GM12865 (cell line): ENCODE data around the gene ACTN4.

ENCODE experiments used
- DNase-seq: peaks from one replicate; pipeline ENCODE4 v3.0.0; 2010; ENCODE audit warnings: low read depth
- H3K4me3 ChIP-seq: 2 replicates; pipeline ENCODE4 v1.5.1; 2011; ENCODE audit warnings: mild to moderate bottlenecking, low read depth, low read length, control low read depth
- TF ChIP-seq, protein P1 (sequence below): IDR thresholded peaks from 2 replicates; pipeline ENCODE4 v1.5.1; 2011; ENCODE audit warnings: low read length, control low read depth, low read depth, inconsistent platforms; ENCODE audit not compliant: insufficient read depth; ENCODE audit errors: missing control alignments

Gene ACTN4

DNA sequence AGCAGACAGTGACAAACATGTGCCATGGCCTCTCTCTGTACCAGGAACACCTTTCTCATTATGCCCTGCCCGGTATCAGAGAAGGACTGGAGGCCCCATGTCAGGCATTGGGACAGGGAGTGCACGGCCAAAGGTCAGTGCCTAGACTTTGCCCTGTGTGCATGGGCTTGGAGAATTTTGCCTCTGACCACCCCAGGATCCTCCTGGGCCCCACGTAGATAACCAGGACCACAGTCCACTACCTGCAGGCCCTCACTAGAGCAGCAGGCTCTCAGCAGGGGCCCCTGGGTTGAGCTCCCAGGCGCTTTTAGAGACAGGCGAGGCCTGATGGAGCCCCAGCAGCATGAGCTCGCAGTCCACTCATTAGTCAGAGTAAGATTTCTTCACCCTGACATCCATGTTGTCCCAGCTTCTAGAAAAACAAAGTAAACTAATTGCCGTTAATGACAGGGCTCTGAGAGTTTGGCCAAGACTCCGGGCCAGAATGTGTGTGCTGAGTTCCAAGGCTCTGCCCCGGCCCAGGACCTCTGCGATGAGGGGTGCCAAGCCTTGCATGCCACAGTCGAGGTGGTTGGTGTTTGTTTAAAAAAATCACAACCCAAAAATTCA, 54.1 kb downstream of the ACTN4 start:
- DNase-seq, result no peak
- no peak overlapping the region for H3K4me3 ChIP-seq
- TF ChIP-seq, protein P1, sequence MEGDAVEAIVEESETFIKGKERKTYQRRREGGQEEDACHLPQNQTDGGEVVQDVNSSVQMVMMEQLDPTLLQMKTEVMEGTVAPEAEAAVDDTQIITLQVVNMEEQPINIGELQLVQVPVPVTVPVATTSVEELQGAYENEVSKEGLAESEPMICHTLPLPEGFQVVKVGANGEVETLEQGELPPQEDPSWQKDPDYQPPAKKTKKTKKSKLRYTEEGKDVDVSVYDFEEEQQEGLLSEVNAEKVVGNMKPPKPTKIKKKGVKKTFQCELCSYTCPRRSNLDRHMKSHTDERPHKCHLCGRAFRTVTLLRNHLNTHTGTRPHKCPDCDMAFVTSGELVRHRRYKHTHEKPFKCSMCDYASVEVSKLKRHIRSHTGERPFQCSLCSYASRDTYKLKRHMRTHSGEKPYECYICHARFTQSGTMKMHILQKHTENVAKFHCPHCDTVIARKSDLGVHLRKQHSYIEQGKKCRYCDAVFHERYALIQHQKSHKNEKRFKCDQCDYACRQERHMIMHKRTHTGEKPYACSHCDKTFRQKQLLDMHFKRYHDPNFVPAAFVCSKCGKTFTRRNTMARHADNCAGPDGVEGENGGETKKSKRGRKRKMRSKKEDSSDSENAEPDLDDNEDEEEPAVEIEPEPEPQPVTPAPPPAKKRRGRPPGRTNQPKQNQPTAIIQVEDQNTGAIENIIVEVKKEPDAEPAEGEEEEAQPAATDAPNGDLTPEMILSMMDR, result no peak

DNA sequence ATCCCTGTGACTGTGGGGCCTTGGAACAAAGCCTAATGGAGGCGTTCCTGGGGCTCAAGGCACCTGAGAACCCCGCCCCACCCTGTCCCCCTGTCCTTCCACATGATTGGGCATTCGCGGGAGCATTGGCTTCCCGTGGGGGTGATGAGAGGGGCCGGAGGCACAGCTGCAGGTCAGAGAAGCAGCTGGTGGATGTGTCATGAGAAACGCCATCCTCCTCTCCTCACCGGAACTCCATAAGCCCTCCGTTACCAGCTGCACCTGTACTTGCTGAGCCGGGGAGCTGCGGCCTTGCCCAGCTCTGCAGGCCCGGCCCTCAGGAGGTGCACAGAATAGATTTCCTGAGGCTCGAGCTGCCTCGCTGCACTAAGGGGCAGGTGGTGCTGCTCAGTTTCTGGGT, 54.8 kb downstream of the ACTN4 start:
- H3K4me3 ChIP-seq, result no peak overlapping the region
- DNase-seq, result no peak
- TF ChIP-seq, protein P1, result no peak

DNA sequence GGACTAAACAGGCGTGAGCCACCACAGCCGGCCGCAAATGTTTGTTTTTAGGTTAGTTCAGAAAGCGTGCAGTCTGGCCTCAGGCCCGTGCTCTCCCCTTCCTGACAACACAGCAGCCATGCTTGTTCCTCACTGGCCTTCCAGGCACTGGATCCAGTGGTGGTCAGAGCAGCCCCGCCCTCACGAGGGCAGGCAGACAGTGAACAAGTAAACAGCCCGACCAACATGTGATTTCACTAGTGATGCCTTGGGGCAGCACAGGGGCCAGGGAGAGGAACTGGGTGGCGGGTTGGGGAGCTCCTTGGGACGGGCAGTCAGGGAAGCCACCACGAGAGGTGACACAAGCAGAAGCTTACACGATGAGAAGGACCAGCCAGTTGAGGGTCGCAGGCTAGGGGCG, 56.1 kb downstream of the ACTN4 start:
- DNase-seq, result no peak
- no peak overlapping the region for H3K4me3 ChIP-seq
- TF ChIP-seq, protein P1, result no peak

DNA sequence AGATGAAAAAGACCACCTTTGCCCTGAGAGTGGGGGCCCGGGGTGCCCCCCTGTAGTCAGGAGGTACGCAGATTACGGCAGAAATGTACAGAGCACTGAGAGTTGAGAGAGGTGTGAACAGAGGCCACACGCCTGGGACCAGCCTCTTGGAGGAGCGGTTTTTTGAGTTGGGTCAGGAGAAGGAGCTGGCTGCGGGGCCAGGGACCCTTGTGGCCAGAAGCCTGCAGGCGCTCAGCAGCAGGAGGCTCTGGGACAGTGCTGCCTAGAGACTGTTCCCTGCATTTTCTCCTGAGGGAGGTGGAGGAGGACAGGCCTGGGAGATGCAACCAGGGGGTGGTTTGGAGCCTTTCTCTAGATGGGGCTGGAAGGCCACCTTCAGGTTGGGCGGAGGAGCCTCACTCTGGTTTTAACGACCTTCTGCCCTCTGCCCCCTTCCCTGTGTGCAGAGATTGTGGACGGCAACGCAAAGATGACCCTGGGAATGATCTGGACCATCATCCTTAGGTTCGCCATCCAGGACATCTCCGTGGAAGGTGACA, 57.1 kb downstream of the ACTN4 start:
- no peak overlapping the region for H3K4me3 ChIP-seq
- TF ChIP-seq, protein P1, result peak; percentile 2
- DNase-seq, result no peak

DNA sequence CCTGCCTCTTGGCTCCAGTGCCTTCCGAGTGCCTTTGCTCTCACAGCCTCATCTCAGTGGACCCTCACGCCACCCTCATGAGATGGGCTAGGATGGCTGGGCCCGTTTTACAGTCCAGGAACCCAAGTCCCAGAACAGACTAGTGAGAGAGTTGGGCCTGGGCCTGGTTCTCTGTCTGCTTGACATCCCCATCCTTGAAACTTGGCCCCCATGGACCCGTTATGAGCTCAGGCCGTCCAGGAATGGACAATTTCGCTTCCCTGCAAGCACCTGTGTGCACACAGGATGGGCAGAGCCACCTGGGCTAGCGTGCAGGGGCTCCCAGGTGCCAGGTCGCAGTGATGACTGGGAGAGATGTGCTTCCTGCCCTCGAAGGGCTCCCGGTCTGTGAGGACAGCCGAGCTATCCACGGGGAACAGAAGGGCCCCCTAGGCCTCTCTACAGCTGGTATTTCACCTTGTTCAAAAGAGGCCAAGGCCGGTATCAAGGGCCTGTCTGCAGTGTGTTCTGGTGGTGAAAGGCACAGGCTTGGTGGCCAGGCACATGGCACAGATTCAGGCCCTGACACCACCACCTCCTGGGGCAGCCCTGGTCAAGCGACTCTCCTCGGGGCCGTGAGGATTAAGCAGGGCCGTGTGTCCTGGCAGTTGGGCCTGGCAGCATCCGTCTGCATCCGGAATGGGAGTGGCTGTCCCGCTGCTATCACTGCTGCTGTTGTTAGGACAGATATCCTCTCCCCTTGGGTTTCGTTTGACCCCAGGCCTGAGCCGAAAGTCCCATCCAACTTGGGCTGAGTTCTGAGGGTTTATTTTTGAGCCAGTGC, 58.0 kb downstream of the ACTN4 start:
- no peak for DNase-seq
- H3K4me3 ChIP-seq, result no peak overlapping the region
- TF ChIP-seq, protein P1, result no peak

DNA sequence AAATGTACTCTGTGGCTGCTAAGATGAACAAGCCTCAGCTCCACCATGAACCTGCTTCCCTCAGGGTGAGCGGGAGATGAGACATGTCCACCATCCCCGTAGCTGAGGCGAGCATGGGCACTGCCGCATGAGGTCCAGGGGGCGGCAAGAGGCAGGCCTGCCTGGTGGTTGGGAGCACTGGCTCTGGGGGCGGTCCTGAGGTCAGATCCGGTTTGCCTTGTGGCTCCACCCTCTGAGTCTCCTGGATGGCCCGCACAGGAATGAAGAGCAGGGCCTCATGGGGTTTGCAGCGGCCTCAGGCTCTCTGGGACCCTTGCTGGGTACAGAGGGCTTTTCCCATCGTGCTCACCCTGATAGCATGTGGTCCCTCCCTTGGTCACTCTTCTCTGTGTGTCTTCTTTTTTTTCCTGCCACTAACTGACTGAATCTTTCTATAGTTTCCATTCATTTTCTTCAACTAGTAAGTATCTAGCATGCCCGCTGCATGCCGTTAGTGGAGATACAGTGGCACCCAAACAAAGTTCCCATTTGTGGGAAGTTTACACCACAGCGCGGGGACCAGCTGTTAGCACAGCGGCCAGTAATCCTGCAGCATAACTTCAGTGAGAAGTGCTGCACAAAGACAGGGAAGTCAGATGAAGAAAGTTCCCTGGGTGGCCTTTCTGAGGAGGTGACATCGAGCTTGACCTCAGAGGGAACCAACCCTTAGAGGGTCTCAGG, 59.5 kb downstream of the ACTN4 start:
- DNase-seq, result no peak
- TF ChIP-seq, protein P1, result no peak
- no peak overlapping the region for H3K4me3 ChIP-seq
